ENCODE data around the gene OPN1MW3. TPM values are rescaled to one million over a fixed set of nuclear protein-coding genes. Genes with fewer than 3 reads are reported as not detected.

Gene OPN1MW3
- total RNA-seq, 4 donors from 2014 or later, result not detected

- no peak for TF ChIP-seq POLR2A (IDR thresholded peaks at IDR 0.05)
- TF ChIP-seq, protein P1, sequence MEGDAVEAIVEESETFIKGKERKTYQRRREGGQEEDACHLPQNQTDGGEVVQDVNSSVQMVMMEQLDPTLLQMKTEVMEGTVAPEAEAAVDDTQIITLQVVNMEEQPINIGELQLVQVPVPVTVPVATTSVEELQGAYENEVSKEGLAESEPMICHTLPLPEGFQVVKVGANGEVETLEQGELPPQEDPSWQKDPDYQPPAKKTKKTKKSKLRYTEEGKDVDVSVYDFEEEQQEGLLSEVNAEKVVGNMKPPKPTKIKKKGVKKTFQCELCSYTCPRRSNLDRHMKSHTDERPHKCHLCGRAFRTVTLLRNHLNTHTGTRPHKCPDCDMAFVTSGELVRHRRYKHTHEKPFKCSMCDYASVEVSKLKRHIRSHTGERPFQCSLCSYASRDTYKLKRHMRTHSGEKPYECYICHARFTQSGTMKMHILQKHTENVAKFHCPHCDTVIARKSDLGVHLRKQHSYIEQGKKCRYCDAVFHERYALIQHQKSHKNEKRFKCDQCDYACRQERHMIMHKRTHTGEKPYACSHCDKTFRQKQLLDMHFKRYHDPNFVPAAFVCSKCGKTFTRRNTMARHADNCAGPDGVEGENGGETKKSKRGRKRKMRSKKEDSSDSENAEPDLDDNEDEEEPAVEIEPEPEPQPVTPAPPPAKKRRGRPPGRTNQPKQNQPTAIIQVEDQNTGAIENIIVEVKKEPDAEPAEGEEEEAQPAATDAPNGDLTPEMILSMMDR (IDR thresholded peaks at IDR 0.05), result no peak
- no peak for DNase-seq
- no peaks in the 10 kb centered on the region for H3K4me1 ChIP-seq
- no peak overlapping the region for H3K4me3 ChIP-seq
- no peaks in the 10 kb centered on the region for H3K27me3 ChIP-seq
- H3K36me3 ChIP-seq, result no peaks in the 10 kb centered on the region
- no peaks in the 10 kb centered on the region for H3K9me3 ChIP-seq
- no peak overlapping the region for H3K27ac ChIP-seq
Measured at GRCh38 chrX:154307202-154307601, 49.8 kb downstream of the OPN1MW3 start.

DNA sequence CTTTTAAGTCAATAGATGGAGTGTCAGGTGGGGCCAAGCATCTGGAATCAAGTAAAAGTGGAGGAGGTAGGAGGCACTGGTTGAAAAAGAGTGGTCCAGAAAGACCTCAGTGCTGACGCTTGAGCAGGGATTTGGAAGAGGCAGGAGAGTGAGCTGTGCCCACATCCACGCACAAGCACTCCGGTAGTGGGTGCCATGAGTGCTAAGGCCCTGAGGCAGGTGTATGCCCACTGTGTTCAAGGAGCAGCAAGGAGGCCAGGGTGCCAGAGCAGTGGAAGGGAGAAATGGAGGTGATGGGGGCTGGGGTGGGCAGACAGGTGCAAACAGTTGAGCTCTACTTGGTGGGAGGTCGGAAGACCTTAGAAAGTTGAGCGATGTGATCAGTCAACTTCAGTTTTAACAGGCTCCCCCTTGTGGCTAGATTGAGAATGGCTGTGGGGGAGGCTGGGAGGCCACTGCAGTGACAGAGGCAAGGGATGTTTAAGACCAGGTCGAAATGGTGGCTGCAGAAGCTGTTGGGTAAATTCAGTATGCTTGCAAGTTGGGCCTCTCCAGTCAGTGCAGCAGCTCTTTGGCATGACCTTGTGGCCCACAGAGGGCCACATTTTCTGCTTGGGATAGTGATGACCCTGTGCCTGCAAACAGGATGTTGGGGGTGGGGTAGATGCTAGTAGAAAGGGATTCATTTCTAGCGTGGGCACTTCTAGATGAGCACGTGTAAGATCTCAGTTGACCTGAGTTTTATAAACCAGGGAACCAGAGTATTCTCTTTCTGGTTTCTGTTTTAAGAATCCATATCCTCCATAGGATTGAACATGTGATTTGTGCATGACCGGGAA is 50.9 kb downstream of the OPN1MW3 start:
- H3K9me3 ChIP-seq, result no peaks in the 10 kb centered on the region
- H3K4me1 ChIP-seq, result no peaks in the 10 kb centered on the region
- H3K4me3 ChIP-seq, result no peak overlapping the region
- peak; percentile 52 to 91 (median 80) for DNase-seq
- no peaks in the 10 kb centered on the region for H3K36me3 ChIP-seq
- TF ChIP-seq, protein P1 (IDR thresholded peaks at IDR 0.05), result peak; percentile 54 to 80 (median 62)
- TF ChIP-seq POLR2A (IDR thresholded peaks at IDR 0.05), result no peak
- H3K27ac ChIP-seq, result peak overlapping the region in 1 of 4 donors; percentile 31
- no peaks in the 10 kb centered on the region for H3K27me3 ChIP-seq

DNA sequence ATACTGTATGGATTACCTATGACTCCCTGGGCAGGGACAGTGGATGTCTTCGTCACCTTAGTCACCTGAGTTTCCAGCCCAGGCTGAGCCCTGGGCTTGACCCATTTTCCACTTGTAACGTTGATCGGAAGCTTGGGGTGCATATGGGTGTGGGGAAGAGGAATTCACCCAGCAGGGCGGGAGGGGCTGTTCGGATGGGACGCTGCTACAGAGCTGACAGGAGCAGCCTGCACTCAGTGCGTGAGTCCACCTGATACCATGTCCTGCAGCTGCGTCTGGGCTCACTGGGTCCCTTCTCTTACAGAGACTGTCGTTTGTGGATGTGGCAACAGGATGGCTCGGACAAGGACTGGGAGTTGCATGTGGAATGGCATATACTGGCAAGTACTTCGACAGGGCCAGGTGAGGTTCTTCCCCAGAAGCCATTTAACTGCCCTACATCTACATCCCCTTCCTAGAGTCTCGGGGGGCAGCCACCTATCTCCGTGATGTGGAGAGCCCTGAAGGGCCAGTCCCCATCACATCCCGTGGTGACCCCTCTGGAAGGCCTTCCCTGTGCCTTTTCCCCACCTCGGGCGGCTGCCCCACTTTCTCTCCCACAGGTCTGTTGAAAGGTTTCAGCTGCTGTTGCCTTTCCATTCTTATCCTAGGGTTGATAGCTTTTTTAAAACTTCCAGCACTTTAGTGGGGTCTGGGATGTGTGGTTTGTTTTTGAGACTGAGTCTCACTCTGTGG is 51.8 kb downstream of the OPN1MW3 start:
- H3K27me3 ChIP-seq, result no peaks in the 10 kb centered on the region
- no peaks in the 10 kb centered on the region for H3K36me3 ChIP-seq
- TF ChIP-seq, protein P1 (IDR thresholded peaks at IDR 0.05), result no peak
- no peak for TF ChIP-seq POLR2A (IDR thresholded peaks at IDR 0.05)
- H3K27ac ChIP-seq, result no peak overlapping the region
- no peak overlapping the region for H3K4me3 ChIP-seq
- no peak for DNase-seq
- no peaks in the 10 kb centered on the region for H3K4me1 ChIP-seq
- H3K9me3 ChIP-seq, result no peaks in the 10 kb centered on the region

DNA sequence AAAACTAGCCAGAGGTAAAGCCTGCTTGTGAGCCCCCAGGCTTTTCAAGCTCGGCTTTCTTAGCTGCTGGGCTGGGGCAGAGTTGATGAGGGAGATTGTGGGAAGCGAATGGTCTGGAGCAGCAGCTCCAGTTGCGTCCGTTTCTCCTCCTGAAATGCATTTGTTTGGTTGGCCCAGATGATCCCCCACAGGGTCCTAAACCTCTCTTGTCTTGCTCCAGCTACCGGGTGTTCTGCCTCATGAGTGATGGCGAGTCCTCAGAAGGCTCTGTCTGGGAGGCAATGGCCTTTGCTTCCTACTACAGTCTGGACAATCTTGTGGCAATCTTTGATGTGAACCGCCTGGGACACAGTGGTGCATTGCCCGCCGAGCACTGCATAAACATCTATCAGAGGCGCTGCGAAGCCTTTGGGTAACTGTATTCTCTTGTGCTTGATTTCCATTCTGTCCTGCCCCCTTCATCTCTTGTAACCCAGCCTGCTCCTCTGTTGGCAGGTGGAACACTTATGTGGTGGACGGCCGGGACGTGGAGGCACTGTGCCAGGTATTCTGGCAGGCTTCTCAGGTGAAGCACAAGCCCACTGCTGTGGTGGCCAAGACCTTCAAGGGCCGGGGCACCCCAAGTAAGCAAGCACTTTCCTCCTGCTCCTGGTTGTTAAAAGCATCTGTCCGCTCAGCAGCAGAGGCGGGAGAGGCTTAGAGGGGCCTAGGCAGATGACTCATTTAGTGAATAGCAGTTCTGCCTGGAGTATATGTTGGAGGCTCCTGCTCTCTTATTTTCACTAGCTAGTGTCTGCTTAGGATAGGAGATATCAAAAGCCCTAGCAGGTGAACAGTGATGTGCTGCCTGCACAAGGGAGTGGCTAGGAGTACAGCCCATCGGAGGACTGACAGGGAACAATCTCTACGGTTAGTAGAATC is 53.5 kb downstream of the OPN1MW3 start:
- H3K4me3 ChIP-seq, result no peak overlapping the region
- no peaks in the 10 kb centered on the region for H3K36me3 ChIP-seq
- no peaks in the 10 kb centered on the region for H3K9me3 ChIP-seq
- DNase-seq, result no peak
- no peaks in the 10 kb centered on the region for H3K4me1 ChIP-seq
- no peak overlapping the region for H3K27ac ChIP-seq
- TF ChIP-seq POLR2A (IDR thresholded peaks at IDR 0.05), result no peak
- TF ChIP-seq, protein P1 (IDR thresholded peaks at IDR 0.05), result no peak
- H3K27me3 ChIP-seq, result no peaks in the 10 kb centered on the region

- no peaks in the 10 kb centered on the region for H3K36me3 ChIP-seq
- no peak for DNase-seq
- no peak overlapping the region for H3K4me3 ChIP-seq
- TF ChIP-seq, protein P1 (IDR thresholded peaks at IDR 0.05), result no peak
- TF ChIP-seq POLR2A (IDR thresholded peaks at IDR 0.05), result no peak
- H3K4me1 ChIP-seq, result no peaks in the 10 kb centered on the region
- no peaks in the 10 kb centered on the region for H3K27me3 ChIP-seq
- no peaks in the 10 kb centered on the region for H3K9me3 ChIP-seq
- no peak overlapping the region for H3K27ac ChIP-seq
Measured at GRCh38 chrX:154312116-154312515, 54.7 kb downstream of the OPN1MW3 start.
